Measurements from ENCODE around the gene RITA1.

- TF ChIP-seq EZH2phosphoT487 (IDR thresholded peaks at IDR 0.05; ENCODE audit: low read depth, severe bottlenecking, unreplicated experiment) (no peak), CTCF (IDR thresholded peaks at IDR 0.05; ENCODE audit: poor library complexity) (no peak)
These were observed 5.2 kb downstream of the RITA1 start for GRCh38 chr12:113190761-113191160.
